DMS53 treated with DMSO at 0.1 percent for 48 hours (cell line): ENCODE results near the gene MEGF11.

Experiments
- DNase-seq: peaks from one replicate; lab custom pipeline; 2025; ENCODE audit not compliant: unreplicated experiment; lab: John Stamatoyannopoulos, UW

Gene MEGF11

DNA sequence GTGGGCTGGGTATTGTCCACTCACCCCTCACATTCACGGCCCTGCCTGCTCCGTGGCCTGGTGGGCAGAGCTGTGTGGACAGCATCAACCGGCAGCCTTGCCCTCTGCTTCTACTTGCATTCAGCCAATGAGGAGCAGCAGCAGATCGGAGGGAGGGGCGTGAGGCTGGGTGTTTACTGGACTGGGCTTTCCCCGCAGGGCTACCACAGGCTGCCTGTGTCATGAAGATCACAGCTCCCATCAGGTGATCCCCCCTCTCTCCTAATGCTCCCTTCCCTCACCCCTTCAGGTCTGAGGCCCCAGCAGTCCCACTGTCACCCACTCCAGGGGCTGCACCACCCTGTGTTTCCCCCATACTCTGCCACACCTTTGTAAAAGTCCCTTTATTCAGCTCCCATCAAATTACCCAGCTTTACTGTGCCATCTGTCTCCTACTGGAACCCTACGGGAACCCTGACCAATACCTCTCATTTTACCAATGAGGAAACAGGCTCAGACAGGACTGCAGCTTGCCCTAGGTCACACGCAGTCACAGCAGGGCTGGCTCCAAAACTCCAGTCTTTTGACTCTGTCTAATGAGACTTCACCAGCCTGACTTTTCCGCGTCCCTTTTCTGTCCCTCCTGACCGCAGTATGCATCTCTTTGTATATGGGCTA is 81.1 kb downstream of the MEGF11 start:
- no peak for DNase-seq

- DNase-seq: no peak
Observed at GRCh38 chr15:66171841-66172240, 81.7 kb downstream of the MEGF11 start.

DNA sequence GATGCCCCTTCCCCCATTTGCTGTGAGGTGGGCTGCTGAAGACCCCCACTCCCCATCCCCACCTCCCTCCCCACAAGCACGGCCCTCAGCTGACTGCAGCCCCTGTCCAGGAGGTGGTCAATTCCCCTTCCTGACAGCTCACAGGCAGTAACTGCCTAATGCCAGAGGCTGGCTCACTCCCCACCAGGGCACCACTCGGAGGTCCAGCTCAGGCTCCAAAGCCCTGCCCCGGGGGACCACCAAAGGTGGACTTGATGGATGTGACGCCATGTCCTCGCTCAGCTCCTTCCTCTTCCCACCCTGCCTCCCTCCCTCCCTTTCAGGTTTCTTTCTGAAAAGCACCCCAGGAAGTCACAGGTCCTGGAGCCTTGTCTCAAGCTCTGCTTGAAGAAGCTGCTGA is 82.8 kb downstream of the MEGF11 start:
- no peak for DNase-seq

DNA sequence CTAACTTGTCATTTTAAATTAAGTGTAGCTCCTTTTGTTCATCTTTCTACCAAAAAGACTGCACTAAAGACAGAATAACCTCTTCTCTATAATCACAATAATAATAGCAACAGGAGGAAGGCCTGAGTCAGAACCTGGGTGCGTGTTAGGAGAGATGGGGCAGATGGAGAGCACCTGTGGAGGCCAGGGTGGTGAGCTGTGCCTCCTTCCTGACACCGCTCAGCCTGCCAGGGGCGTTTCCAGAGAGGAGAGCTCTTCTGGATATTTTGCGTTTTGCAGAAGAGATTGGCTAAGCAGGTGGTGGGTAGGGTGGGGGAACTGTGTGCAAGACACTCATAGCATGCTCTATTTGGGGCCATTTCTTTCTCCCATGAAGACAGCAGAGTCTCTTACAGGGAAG is 83.5 kb downstream of the MEGF11 start:
- no peak for DNase-seq

GRCh38 chr15:66169625-66170024 is 83.9 kb downstream of the MEGF11 start:
- no peak for DNase-seq

DNA sequence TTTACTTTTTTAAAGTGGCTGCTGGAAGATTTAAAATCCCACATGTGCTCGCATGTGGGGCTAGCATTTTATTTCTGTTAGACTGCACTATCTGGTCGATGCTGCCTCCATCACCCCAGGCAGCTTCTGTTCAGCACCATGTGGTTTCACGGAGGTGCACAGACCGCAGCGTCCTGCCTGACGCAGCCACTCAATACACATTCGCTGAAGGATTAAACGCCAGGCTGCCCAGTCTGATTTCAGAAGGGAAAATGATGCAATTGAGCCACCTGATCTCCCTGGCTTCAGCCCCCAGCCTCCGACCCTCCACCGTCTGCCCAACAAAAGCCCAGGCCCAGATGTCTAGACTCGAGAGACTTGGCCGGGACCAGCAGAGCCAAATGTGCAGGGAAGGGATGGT is 84.5 kb downstream of the MEGF11 start:
- DNase-seq: no peak

GRCh38 chr15:66167854-66168253 is 85.7 kb downstream of the MEGF11 start:
- DNase-seq: no peak

DNA sequence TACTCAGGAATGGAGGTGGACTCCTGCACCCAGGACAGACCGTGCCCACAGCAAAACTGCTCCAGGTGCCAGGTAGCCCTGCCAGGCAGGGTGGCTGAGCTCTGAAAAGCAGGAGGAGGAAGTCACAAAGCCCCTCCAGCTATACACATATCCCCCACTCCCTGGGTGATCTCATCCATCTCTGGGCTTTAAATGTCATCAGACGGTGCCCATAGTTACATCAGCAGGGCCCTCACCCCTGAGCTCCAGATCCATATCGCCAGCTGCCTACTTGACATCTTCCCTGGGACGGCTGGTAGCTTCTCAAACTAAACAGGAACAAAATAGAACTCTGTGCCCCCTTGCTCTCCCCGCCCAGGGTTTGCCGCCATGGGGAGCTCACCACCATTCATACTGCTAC is 87.7 kb downstream of the MEGF11 start:
- no peak for DNase-seq

- DNase-seq: no peak
Observed at GRCh38 chr15:66164788-66165187, 88.8 kb downstream of the MEGF11 start.

DNA sequence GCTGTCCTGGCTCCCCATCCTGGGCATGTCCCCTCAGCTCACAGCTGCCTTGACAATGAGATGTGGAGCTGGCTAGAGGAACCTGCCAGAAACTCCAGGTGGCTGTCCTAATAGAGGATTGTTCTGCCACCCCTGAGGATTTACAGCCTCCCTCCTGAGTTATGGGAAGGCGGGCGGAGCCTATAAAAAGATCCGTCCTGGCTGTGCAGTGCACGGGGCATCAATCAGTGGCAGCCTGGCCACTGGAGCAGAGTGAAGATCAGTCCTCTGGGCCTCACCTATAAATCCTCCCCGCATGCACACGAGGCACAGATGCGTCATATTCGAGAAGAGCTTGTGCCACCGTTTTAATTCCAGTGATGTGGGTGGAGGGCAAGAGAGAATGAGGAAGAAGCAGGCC is 90.0 kb downstream of the MEGF11 start:
- DNase-seq: no peak

DNA sequence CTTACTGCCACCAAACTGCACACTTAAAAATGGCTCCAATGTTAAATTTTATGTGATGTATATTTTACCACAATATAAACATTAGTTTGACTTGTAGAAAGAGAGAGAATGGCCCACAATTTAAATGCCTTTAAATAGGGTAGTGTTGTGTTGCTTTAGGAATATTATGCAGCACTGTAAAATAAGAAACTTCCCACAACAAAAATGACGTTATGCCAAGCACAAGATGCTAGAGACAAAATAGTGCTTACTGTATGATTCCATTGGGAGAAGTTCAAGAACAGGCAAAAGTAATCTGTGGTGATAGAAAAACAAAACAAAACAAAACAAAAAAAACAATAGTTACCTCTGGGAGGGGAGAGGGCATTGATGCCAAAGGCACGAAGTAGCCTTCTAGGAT is 91.3 kb downstream of the MEGF11 start:
- DNase-seq: no peak

DNA sequence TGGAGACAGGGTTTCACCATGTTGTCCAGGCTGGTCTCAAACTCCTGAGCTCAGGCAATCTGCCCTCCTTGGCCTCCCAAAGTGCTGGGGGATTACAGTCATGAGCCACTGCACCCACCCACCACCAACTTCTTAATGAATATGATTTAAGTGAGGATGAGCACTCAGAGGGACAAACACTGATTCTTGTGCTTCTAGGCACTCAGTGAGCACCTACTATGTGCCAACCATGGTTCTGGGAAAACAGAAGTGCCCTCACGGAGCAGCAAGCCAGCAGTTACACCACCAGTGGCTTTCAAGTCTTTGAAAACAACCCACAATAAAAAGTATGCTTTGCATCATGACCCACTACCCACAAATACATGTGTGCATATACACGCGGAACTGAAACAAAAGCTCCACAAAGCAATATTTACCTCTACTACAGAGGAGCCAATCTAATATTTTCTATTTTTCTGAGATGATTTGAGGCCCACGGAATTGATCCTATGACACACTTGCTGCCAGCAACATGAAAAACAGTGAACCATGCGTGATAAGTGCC is 91.9 kb downstream of the MEGF11 start:
- DNase-seq: no peak

- DNase-seq: no peak
Observed at GRCh38 chr15:66161108-66161507, 92.4 kb downstream of the MEGF11 start.

DNA sequence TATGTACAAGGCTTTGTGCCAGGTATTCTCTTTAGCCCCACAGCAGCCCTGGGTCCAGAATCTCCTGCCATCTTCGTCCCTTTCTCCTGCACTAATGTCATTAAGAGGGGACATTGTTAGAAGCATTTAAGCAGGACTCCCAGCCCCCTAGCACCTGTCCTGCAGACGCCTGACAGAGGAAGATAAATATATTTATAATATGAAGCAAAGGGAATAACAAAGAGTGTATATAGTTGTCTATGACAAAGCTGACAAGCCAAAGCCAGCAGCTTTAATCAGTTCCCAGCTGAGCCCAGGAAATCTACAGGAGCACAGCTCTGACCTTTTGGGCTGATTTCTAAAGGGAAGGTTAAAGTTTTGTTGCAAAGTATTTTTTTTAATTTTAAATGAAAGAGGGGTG is 96.0 kb downstream of the MEGF11 start:
- DNase-seq: no peak

GRCh38 chr15:66156310-66156975 is 97.1 kb downstream of the MEGF11 start:
- no peak for DNase-seq

DNA sequence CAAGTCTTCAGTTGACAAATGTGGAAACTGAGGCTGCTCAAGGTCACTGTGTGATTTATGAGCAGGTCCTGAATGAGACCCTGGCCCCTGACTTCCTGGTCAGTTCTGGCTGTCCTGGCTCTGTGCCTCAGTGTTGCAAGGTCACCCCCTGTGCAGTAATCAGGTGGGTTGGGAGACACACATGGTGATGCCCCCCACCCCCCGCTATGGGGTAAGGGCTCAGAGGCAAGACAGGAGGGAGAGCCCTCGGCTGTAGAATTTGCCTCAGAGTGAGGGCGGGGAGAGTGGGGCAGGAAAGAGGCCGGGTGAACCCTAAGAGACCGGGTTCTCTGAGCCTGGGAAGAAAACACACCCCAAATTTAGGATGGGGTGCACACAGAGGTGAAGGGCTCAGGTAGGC is 98.5 kb downstream of the MEGF11 start:
- DNase-seq: no peak

DNA sequence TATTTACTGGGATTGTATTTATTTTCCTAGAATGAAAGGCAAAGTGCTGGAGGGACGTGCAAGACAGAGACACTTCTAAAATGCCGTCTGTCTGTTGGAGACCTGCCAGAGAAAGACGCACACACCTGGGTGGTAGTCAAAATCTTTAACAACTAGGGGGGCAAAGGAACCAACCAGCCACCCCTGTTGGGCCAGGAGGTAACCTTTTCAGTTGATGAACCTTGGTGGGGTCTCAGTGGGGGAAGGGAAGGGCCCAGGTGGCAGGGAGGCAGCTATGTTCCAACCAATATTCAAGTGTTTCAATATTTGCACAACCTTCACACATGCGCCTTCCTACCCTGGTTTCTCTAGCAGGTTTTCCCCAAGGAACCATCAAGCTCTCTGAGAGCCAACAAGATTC is 99.0 kb downstream of the MEGF11 start:
- peak; percentile 3 for DNase-seq

DNA sequence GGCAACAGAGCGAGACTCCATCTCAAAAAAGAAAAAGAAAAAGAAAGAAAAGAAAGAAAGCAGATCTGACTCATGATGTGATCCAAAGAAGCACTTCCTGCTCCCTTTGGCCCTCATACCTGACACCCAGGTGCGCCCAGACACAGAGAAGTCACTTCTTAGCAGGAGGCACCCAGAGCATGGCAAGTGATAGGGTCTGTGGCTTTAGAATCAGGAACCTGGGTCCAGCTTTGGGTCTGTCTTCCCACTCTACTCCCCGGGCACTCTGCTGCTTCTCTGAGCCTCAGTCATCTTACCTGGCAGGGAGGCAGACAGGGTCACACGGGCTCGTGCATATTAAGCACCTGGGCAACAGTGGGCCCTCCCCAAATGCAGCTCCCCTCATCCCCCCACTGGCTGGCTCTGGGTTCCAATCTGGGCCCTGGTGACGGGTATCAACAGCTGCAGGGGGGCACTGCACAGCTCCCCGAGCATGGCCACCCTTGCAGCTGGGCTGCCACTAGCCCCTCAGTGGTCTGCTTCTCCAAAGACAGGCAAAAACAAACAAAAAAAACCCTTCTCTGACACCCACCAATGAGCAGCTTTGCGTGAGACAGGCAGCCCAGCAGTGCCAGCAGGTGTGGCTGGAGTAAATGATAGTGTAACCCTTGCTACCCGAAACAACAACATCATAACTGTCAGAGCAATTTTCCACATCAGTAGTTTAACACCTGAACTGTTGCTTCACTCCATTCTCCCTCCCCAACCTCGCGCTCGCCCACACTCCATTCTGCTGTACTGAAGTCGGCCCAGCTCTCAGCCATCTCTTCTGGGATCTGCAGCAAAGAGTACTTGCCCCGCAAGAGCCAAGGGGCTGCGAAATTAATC is 99.8 kb downstream of the MEGF11 start:
- no peak for DNase-seq

DNA sequence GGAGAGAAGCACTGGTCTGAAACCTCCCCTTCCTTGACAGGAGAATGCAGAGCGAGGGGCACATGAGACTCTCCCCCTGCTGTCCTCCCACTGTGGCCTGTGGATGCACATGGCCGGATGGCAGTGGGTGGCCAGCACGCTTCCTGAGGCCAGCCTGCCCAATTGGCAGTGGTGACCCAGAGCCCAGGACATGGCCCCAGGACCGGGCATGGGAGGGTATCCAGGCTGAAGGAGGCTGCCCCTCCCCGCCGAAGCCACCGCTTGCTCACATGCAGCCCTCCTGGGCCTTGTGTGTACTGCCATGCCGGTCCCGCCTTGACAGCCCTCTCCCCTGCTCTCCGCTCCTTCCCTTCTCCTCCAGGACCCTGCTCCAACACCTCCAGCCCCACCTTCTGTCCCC is 100.9 kb downstream of the MEGF11 start:
- no peak for DNase-seq

GRCh38 chr15:66151809-66152208 is 101.7 kb downstream of the MEGF11 start:
- peak; percentile 49 for DNase-seq

GRCh38 chr15:66149871-66150270 is 103.7 kb downstream of the MEGF11 start:
- DNase-seq: no peak

DNA sequence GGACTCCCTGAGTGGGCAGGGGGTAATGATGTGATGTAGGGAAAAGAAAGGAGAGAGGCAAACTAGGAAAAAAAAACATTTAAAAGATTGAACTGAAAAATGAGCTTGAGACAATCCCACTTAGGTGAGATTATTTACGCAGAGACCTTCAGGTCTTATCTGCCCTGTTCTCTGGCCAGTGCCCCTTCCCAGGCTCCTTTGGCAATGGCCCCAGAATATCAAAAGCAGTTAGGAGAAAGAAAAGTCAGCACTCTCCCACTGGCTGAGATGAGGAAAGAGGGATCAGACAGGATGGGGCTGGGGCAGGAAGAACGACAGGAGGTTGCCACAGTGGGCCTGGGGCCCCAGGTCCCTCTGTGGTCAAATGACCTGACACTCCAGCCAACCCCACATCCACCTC is 105.4 kb downstream of the MEGF11 start:
- DNase-seq: no peak
